SK-MEL-5 (cell line): ENCODE measurements around the gene ETV7. TPM values are rescaled to one million over a fixed set of nuclear protein-coding genes. Genes with fewer than 3 reads are reported as not detected.
A peak's percentile ranks its signal among the peaks of the same experiment; 100 is the strongest.
"Not testable (repeated sequence)": the region's sequence is repeated elsewhere in the genome, so short reads cannot be mapped to it uniquely, and the experiment has no call there.

ENCODE experiments used
- DNase-seq: peaks from one replicate; pipeline ENCODE4 v3.0.0-alpha.2; 2016; ENCODE audit warnings: low read depth, low spot score
- in situ Hi-C: cut with HindIII; loops from 2 replicates; pipeline ENCODE4 v1.10.0; 2016; ENCODE audit warnings: low sequenced_read_pairs, high pct_unique_total_duplicates, low pct_unique_long_range_greater_than_20kb
- total RNA-seq: library from RNA; depleted of rRNA; stranded (reverse); fragments of >200 nt; shearing (Covaris generic); gene quantifications from 2 replicates; pipeline ENCODE4 v1.2.3, GENCODE V29; 2014

Gene ETV7
- total RNA-seq, 1 experiment from 2014 or later: not detected

- DNase-seq: no peak
- in situ Hi-C loops: no loop called here
Observed at GRCh38 chr6:36352477-36353157, 34.9 kb downstream of the ETV7 start.

- in situ Hi-C loops: no loop called here
- DNase-seq: no peak
Observed at GRCh38 chr6:36350681-36351571, 36.5 kb downstream of the ETV7 start.

DNA sequence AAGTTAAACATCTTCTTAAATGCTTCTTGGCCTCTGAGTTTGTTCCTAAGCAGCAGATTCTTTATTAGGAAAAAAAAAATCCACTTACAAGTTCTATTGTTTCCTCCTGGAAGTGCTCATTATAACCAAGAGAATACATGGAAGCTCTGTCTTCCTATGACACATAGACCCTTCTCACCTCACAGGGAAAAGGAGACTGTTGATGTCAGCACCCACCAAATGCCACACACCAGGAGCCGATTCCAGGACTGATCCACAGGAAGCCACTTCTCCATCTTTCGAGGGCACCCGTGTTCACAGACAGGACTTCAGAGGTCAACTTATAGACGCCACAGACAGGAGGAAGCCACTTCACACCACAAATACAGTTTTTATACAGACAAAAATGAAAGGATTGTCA lies 37.4 kb downstream of the ETV7 start:
- in situ Hi-C loops: no loop called here
- no peak for DNase-seq

DNA sequence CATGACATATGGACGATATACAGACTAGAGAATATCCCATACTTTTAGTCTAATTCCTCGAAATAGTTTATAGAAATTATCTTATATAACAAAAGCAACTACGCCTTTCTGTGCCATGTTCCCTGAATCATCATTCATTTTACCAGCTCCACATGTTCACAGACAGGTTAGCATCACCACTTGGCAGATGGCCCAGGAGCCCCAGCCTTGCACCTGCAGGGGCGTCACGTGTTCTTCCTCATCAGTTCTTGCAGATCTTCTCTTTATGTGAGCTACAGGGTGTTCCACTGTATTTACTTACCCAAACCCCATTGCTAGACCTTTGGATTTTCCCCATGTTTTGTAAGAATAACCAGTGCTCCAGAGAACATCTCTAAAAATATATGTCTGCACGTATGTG lies 38.2 kb downstream of the ETV7 start:
- DNase-seq: no peak
- in situ Hi-C loops: no loop called here

- no peak for DNase-seq
- in situ Hi-C loops: no loop called here
Observed at GRCh38 chr6:36347621-36348020, 39.8 kb downstream of the ETV7 start.

DNA sequence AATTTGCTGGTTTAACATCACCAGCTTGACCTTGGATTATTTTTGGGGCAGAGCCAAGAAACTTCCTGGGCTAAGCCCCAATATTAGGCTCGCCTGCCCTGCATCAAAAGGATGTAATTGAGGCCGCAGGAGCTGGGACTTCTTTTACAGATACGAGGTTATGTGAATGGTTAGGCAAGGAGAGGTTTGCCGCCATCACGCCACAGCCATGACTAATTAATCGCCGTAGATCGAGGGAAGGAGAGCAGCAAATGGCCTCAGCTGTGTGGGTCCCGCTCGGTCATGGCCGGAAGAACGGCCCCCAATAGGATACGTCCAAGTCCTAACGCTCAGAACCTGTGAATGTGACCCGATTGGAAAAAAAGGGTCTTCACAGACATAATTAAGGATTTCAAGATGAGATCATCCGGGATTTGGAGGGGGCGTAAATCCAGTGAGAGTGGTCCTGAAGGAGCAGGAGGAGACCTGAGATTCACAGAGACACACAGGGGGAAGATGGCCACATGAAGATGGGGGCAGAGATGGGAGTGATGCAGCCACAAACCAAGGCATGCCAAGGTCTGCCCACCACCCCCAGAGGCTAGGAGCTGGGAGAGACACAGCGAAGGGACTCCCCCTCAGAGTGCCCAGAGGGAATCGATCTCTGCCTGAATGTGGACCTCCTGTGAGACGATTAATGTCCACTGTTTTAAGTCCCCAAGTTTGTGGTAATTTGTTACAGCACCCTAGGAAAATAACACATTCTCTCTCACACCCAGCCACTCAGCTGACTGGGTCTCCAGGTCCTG lies 40.8 kb downstream of the ETV7 start:
- in situ Hi-C loops: no loop called here
- DNase-seq: no peak

DNA sequence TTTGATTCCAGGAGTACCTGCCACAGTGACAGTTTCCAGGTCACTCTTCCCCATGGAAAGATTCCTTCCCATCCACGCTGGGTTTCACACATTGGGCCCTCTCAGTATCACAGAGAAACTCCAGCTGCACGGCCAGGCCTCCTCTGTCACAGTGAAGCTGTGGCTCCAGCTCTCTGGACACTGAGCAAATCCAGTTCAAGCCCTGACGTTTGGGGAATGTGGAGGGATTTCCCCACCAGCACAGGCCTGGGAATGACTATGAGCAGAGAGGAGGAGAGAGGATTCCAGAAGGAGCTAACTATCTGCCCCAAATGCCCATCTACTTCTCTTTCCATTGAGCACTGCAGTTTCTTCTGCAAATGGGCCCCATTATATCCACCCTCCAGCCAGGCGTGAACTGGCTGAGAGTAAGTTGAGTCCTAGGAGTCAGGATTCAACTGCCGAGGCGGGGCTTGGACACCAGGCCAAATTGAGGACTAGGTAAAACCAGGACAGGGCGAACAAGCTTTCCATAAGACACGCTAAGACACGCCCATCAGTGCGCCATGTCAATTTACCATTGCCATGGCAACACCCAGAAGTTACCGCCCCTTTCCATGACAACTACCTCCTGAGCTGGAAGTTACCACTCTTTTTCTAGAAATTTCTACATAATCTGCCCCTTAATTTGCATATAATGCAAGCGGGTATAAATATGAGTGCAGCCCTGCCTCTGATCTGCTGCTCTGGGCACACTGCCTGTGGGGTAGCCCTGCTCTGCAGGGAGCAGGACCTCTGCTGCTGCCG lies 41.6 kb downstream of the ETV7 start:
- DNase-seq: no peak
- in situ Hi-C loops: no loop called here

- in situ Hi-C loops: no loop called here
- no peak for DNase-seq
Observed at GRCh38 chr6:36343109-36343680, 44.3 kb downstream of the ETV7 start.

GRCh38 chr6:36340618-36341454 lies 46.6 kb downstream of the ETV7 start:
- DNase-seq: peak; percentile 63
- in situ Hi-C loops: no loop called here

DNA sequence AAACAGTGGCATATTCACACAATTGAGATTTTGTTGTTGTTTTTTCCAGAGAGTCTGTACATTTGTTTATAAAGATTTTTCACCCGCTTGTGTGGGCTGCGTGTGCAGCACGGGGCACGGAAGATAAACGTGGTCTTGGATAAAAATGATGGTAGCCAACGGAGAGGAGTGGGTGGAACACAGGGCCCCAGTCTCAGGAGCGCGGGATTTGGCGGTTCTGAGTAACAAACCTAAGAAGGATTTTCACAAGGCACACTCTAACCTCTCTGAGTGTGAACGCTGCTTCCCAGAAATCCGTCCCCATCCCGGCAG lies 47.2 kb downstream of the ETV7 start:
- no peak for DNase-seq
- in situ Hi-C loops: no loop called here

GRCh38 chr6:36339146-36339545 lies 48.3 kb downstream of the ETV7 start:
- DNase-seq: no peak
- in situ Hi-C loops: no loop called here

DNA sequence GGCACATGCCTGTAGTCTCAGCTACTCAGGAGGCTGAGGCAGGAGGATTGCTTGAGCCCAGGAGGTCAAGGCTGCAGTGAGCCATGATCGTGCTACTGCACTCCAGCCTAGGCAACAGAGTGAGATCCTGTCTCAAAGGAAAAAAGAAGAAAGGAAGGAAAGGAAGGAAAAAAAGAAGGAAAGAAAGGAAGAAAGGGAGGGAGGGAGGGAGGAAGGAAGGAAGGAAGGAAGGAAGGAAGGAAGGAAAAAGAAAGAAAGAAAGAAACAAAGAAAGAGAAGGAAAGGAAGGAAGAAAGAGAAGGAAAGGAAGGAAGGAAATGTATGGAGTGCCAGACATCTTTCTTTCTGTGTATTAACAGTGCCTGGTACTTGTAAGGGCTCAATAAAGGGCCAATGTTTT lies 49.2 kb downstream of the ETV7 start:
- DNase-seq, in situ Hi-C loops: not testable (repeated sequence)

- DNase-seq: no peak
- in situ Hi-C loops: no loop called here
Observed at GRCh38 chr6:36337814-36338213, 49.7 kb downstream of the ETV7 start.

GRCh38 chr6:36336779-36337241 lies 50.7 kb downstream of the ETV7 start, which contains the start of gene BNIP5:
BNIP5 (minus strand) TSS chr6:36336888; CDS start chr6:36330690, 6,198 bp downstream.
- in situ Hi-C loops: no loop called here

DNA sequence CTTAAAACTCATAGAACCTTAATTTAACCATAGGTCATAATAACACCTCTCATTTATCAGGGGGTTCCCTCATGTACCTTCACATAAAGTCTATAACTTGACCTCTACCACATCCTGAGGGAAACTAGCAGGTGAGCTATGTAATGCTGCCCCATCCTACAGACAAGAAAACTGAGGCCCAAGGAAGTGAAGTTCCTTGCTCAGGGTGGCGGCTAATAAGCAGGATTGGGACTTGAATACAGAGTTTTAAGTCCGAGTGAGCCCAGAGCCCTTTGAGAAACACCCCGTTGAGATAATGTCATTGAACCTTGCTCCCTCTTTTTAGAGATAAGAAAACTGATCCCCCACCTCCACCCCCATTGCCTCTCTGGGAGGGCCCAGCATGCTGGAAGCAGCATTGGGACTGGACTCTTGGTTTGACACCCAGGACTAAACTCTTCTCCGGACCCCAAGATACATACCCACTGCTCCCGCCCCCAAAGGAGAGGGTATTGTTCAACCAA lies 51.2 kb downstream of the ETV7 start:
- DNase-seq: no peak
- in situ Hi-C loops: no loop called here

More at GRCh38 chr6:36336779-36337241, 50.7 kb downstream of the ETV7 start, which contains the start of gene BNIP5:
- no peak for DNase-seq
